Measurements from ENCODE around the gene EXOG. TPM values are rescaled to one million over a fixed set of nuclear protein-coding genes. Genes with fewer than 3 reads are reported as not detected.
A peak's percentile ranks its signal among the peaks of the same experiment; 100 is the strongest.

The EXOG gene
- total and polyA plus RNA-seq, 2 donors (not counting 1 experiment from before 2014, with no cell fraction given) = 14.2 to 16.4 TPM

- DNase-seq (ENCODE audit: low read depth in 2 of 2) = no peak
- peaks cover 4% of the 10 kb centered on the region for H3K36me3 ChIP-seq (ENCODE audit: control insufficient read depth, insufficient read depth, low read length)
- H4K20me1 ChIP-seq (ENCODE audit: control insufficient read depth, extremely low read depth, insufficient read depth, low read length) = no peaks in the 10 kb centered on the region
- H3K9me3 ChIP-seq (ENCODE audit: control insufficient read depth, insufficient read depth, low read depth, low read length) = no peaks in the 10 kb centered on the region
- H2AFZ ChIP-seq (ENCODE audit: low read length) = no peak overlapping the region
- TF ChIP-seq CTCF (conservative IDR thresholded peaks at IDR 0.05 in 1 of 2, IDR thresholded peaks at IDR 0.05 in 1 of 2; ENCODE audit: low read depth in 1 of 2, low read length in 2 of 2) (peak in 1 of 2 donors; percentile 3), EZH2 (IDR thresholded peaks at IDR 0.05; ENCODE audit: low read length, missing control alignments) (no peak)
- no peak overlapping the region for H3K27ac ChIP-seq (ENCODE audit: insufficient read depth, low read length)
- H3K79me2 ChIP-seq (ENCODE audit: control insufficient read depth, insufficient read depth, low read length) = no peaks in the 10 kb centered on the region
- no peak overlapping the region for H3K4me3 ChIP-seq (replicated peaks in 1 of 4; ENCODE audit: control extremely low read depth in 1 of 4, insufficient read depth in 1 of 4, low read depth in 3 of 4, low read length in 4 of 4)
- no peak overlapping the region for H3K9ac ChIP-seq (ENCODE audit: insufficient read depth, low read length)
- no peak overlapping the region for H3K4me2 ChIP-seq (ENCODE audit: extremely low read depth, insufficient read depth, low read length)
- no peaks in the 10 kb centered on the region for H3K4me1 ChIP-seq (ENCODE audit: control insufficient read depth, extremely low read depth, insufficient read depth, low read length)
- H3K27me3 ChIP-seq (ENCODE audit: control insufficient read depth, insufficient read depth, low read length) = no peaks in the 10 kb centered on the region
These were observed 32.3 kb downstream of the EXOG start for GRCh38 chr3:38528457-38528856.

GRCh38 chr3:38532529-38532928 is 36.4 kb downstream of the EXOG start:
- H3K36me3 ChIP-seq (ENCODE audit: control insufficient read depth, insufficient read depth, low read length) = peaks cover 2% of the 10 kb centered on the region
- no peaks in the 10 kb centered on the region for H3K79me2 ChIP-seq (ENCODE audit: control insufficient read depth, insufficient read depth, low read length)
- no peak overlapping the region for H3K27ac ChIP-seq (ENCODE audit: insufficient read depth, low read length)
- H3K4me1 ChIP-seq (ENCODE audit: control insufficient read depth, extremely low read depth, insufficient read depth, low read length) = no peaks in the 10 kb centered on the region
- no peaks in the 10 kb centered on the region for H3K27me3 ChIP-seq (ENCODE audit: control insufficient read depth, insufficient read depth, low read length)
- H3K9ac ChIP-seq (ENCODE audit: insufficient read depth, low read length) = no peak overlapping the region
- no peak overlapping the region for H2AFZ ChIP-seq (ENCODE audit: low read length)
- no peak overlapping the region for H3K4me2 ChIP-seq (ENCODE audit: extremely low read depth, insufficient read depth, low read length)
- TF ChIP-seq EZH2 (IDR thresholded peaks at IDR 0.05; ENCODE audit: low read length, missing control alignments) (no peak), CTCF (conservative IDR thresholded peaks at IDR 0.05 in 1 of 2, IDR thresholded peaks at IDR 0.05 in 1 of 2; ENCODE audit: low read depth in 1 of 2, low read length in 2 of 2) (no peak)
- H3K9me3 ChIP-seq (ENCODE audit: control insufficient read depth, insufficient read depth, low read depth, low read length) = no peaks in the 10 kb centered on the region
- no peak for DNase-seq (ENCODE audit: low read depth in 2 of 2)
- H4K20me1 ChIP-seq (ENCODE audit: control insufficient read depth, extremely low read depth, insufficient read depth, low read length) = no peaks in the 10 kb centered on the region
- H3K4me3 ChIP-seq (replicated peaks in 1 of 4; ENCODE audit: control extremely low read depth in 1 of 4, insufficient read depth in 1 of 4, low read depth in 3 of 4, low read length in 4 of 4) = no peak overlapping the region

- no peaks in the 10 kb centered on the region for H3K9me3 ChIP-seq (ENCODE audit: control insufficient read depth, insufficient read depth, low read depth, low read length)
- H3K27me3 ChIP-seq (ENCODE audit: control insufficient read depth, insufficient read depth, low read length) = no peaks in the 10 kb centered on the region
- H3K9ac ChIP-seq (ENCODE audit: insufficient read depth, low read length) = no peak overlapping the region
- no peak for DNase-seq (ENCODE audit: low read depth in 2 of 2)
- TF ChIP-seq CTCF (conservative IDR thresholded peaks at IDR 0.05 in 1 of 2, IDR thresholded peaks at IDR 0.05 in 1 of 2; ENCODE audit: low read depth in 1 of 2, low read length in 2 of 2) (no peak), EZH2 (IDR thresholded peaks at IDR 0.05; ENCODE audit: low read length, missing control alignments) (no peak)
- no peak overlapping the region for H3K27ac ChIP-seq (ENCODE audit: insufficient read depth, low read length)
- no peak overlapping the region for H3K4me2 ChIP-seq (ENCODE audit: extremely low read depth, insufficient read depth, low read length)
- no peaks in the 10 kb centered on the region for H3K4me1 ChIP-seq (ENCODE audit: control insufficient read depth, extremely low read depth, insufficient read depth, low read length)
- H4K20me1 ChIP-seq (ENCODE audit: control insufficient read depth, extremely low read depth, insufficient read depth, low read length) = no peaks in the 10 kb centered on the region
- no peaks in the 10 kb centered on the region for H3K79me2 ChIP-seq (ENCODE audit: control insufficient read depth, insufficient read depth, low read length)
- H3K4me3 ChIP-seq (replicated peaks in 1 of 4; ENCODE audit: control extremely low read depth in 1 of 4, insufficient read depth in 1 of 4, low read depth in 3 of 4, low read length in 4 of 4) = no peak overlapping the region
- H2AFZ ChIP-seq (ENCODE audit: low read length) = no peak overlapping the region
- no peaks in the 10 kb centered on the region for H3K36me3 ChIP-seq (ENCODE audit: control insufficient read depth, insufficient read depth, low read length)
These were observed 37.3 kb downstream of the EXOG start for GRCh38 chr3:38533285-38533976.

Data from fibroblast of lung (primary cell).